IPS DF 4.7 (cell line): ENCODE measurements around the gene LCE1F.

Source experiments
- DNase-seq: peaks from one replicate; pipeline ENCODE4 v3.0.0-alpha.2; 2013; ENCODE audit warnings: low spot score; ENCODE audit errors: extremely low read depth

Gene LCE1F

DNA sequence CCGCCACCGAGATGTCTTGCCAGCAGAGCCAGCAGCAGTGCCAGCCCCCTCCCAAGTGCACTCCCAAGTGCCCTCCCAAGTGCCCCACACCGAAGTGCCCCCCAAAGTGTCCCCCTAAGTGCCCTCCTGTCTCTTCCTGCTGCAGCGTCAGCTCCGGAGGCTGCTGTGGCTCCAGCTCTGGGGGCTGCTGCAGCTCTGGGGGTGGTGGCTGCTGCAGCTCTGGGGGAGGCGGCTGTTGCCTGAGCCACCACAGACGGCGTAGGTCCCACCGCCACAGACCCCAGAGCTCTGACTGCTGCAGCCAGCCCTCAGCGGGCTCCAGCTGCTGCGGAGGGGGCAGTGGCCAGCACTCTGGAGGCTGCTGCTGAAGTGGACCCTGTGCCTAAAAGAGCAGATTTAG, 1.4 kb downstream of the LCE1F start:
- DNase-seq: no peak

DNA sequence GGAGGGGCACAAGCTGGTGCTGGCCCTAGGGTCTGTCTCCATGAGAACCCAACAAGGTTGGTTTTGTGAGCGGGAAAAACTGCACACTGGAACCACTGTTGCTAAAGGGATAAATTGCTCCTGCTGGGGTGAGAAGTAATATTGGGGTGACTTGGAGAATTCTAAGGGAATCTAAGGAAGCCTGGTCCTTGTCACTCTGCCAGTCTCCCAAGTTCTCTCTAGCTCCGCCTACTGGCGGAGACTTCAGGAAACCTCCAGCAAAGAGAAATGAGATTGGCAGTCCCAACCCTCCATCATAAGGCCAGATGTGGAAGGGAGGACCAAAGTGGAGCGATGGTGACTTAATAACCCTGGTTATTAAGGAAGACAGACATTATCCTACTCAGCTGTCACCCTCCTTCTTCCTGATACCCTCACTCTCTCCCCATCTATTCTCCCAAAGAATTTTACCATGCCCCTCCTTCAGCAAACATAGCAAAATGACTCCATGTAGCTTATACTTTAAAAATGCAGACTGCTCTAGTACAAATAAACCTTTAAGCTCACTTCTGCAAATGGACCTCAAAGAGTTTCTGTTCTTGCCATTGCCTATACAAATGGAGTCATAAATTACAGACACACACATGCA, 2.7 kb downstream of the LCE1F start:
- DNase-seq: no peak

DNA sequence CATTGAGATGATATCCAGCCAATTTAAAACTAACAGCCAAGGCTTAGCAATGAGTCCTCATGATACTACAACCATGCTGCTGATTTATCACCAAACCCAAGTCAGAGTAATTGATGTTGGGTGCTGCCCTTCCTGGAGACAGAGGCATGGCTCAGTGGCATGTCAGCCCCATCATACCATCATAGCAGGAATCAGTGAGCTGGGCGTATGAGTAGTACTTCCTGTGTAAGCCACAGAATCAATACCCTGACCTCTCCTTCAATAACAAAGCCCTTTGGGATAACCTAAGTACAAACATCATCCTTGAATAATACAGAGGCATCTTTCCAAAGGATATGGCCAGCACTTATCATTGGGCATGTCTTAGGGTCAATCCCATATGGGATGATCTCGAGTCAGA, 8.2 kb downstream of the LCE1F start:
- DNase-seq: no peak

DNA sequence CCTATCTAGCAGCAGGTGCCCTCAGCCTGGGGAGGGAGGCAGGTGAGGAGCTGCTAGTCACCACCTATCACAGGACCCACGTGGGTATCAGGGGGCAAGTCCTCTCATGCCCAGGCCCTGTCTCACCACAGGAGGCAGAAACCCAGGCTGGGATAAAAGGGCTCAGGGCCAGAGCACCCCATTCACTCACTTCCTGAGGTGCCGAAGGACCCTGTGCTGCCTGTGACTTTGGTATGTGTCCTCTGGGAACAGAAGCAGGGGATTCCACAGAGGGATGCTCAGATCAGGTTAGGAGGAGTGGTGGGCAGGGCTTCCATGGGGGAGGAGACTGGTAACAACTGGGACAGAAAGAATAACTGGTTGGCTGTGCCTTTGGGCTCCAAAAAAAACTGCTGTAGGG, 11.1 kb downstream of the LCE1F start, which contains the start of gene LCE1E:
LCE1E (plus strand) TSS at position 181 of the 400 bp plus-strand sequence. CDS start 1,043 bp downstream, outside the sequence.
- DNase-seq: no peak

DNA sequence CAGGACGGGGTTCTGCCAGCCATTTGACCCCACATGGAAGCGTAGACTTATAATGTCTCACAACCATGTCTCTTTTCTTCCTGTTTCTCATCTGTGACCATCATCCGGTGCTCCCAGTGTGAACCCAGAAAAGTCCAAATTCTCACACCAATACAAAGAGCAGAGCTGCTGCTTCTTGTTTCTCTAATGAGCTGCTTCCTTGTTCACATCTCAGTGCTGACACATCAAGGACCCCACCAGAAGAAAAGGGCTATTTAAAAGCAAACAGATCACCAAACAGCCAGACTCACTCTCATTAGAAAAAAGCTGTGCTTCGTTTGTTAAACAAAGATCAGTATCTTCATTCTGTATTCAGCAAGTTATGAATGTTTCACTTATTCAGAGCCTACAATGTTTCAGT, 20.7 kb downstream of the LCE1F start:
- DNase-seq: no peak

DNA sequence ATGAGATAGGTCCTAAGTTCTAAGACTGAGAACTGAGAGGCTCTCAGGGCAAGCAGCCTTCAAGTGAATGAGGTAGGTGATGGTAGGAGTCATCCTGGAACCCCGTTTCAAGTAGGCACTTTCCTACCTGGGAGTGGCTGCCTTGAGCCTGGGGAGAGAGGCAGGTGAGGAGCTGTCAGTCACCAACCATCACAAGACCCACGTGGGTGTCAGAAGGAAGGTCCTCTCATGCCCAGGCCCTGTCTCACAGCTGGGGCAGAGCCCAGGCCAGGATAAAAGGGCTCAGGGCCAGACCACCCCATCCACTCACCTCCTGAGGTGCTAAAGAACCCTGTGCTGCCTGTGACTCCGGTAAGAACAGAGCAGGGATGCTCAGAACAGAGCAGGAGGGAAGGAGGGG, 21.5 kb downstream of the LCE1F start, which contains the start of gene LCE1D:
LCE1D (plus strand) TSS at position 301 of the 400 bp plus-strand sequence. CDS start 1,074 bp downstream, outside the sequence.
- no peak for DNase-seq

DNA sequence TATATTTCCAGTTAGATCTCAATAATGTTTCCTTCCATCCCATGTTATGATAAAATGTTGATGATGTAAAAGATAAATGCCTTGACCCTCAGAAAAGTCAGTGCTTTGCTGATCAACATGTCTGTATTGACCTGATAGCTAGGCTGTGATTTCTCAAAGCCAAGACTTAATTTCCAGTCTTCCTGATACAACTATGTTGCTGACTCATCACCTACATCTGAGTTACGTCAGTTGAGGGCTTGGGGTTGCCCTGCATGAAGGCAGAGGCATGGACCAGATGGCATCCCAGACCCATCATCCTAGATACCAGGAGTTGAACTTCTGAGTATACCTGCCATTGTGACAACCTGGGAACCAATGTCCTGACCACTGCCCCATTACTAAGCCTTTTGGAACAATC, 26.4 kb downstream of the LCE1F start:
- DNase-seq: no peak

DNA sequence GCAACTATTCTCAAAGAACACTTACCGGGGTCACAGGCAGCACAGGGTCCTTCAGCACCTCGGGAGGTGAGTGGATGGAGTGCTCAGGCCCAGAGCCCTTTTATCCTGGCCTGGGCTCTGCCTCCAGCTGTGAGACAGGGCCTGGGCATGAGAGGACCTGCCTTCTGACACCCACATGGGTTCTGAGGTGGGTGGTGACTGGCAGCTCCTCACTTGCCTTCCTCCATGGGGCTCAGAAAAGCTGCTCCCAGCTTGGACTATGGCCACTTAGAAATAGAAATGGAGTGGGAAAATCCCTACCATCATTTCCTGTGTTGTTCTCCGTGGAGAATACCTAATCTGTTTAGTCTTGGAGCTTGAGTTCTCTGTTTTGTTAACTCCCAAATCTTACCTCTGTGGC, 31.6 kb downstream of the LCE1F start, which contains the start of gene LCE1C:
LCE1C (minus strand) TSS at position 76 of the 400 bp plus-strand sequence. CDS start 1,173 bp downstream, outside the sequence.
- no peak for DNase-seq

DNA sequence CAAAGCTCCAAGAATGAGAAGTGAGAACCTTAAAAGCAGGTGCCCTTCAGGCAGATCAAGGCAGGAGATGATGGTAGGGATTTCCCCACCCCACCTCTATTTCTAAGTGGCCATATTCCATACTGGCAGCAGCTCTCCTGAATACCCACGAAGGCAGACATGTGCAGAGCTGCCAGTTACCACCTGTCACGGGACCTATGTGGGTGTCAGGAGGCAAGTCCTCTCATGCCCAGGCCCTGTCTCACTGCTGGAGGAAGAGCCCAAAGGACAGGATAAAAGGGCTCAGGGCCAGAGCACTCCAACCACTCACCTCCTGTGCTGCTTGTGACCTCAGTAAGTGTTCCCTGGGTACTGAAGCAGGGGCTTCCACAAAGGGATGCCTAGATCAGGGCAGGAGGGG, 36.1 kb downstream of the LCE1F start:
- DNase-seq: no peak

DNA sequence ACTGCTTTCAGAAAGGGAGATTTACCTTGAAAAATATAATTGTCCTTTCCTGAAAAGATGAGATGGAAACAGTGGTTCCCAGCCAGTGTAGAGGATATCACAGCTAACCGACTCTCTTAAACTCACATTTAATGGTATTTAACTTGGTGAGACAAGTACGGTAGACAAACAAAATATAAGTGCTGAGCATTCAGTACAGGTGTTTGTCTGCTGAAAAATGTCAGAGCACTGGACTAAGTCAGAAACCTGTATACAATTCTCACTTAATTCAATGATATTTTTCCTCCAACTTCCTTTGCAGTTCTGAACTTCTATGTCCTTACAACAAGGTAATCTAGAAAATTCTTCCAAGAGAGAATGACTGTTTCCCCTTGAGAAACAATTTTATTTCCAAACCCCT, 36.7 kb downstream of the LCE1F start, which contains the start of gene LCE1B:
LCE1B (plus strand) TSS at position 301 of the 400 bp plus-strand sequence. CDS start 476 bp downstream, outside the sequence.
- DNase-seq: no peak

DNA sequence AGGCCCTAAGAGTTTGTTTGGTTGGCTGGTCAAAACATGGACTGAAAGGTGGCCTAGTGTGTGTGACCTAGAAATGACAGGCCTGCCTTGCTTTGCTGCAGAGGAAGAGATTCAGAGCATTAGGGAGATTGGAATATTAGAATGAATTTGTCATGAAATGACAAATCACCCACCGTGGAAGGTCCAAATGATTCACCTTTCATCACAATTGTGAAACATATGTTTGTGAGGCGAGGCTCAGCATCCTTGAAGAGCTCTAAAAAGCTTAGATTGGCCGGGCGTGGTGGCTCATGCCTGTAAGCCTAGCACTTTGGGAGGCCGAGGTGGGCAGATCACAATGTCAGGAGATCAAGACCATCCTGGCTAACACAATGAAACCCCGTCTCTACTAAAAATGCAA, 42.4 kb downstream of the LCE1F start:
- no peak for DNase-seq

DNA sequence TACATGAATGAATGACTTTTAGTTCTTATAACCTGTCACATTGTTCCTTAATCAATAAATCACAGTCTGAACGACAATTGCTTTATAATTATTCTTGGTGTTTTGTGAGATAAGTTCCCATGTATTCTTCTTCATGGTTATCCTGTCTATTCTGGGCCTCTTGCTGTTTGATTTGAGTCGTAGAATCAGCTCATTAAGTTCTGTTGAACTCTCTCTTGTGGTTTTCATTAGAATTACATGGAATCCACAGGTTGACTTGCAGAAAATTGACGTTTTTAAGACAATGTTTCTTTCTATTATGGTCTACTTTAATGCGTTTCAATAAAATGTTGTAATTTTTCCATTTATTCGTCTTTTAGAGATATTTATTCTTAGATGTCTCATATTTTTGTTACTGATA, 48.4 kb downstream of the LCE1F start:
- no peak for DNase-seq

DNA sequence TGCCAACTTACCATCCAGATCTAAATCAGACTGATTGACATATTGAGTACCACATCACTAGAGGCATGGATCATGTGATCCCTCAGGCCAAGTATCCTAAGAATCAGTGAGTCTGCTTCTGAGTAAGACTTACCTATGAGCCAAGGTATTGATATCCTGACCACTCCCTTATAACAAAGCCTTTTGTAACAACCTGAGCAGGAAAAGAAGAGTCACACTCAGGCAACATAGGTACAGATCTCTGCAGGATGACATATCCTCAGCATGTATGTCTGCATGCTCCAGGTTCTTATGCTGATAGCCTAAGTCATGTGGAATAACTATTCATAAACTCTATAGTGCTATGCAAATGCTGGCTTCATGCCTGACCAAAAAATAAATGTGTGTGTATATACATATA, 50.0 kb downstream of the LCE1F start:
- DNase-seq: no peak
